Activated T-helper 1 cell treated with anti-CD3 and anti-CD28 coated beads, Interleukin-12 subunit alpha, Interleukin-12 subunit beta, Interleukin-2, Interleukin-4 antibody, amounts not matched to agents 30 ng/mL and 10 ng/mL and 1 ng/mL, durations not matched to agents 14 hours and 24 hours and 36 hours (primary cell): ENCODE measurements around the gene POC1B. TPM values are rescaled to one million over a fixed set of nuclear protein-coding genes. Genes with fewer than 3 reads are reported as not detected.

Experiments
- DNase-seq: peaks from one replicate; pipeline ENCODE4 v3.0.0; 2021; ENCODE audit warnings: low spot score
- H3K27ac Mint-ChIP-seq: one replicate; pipeline ENCODE4 v1.8.0; 2021; ENCODE audit warnings: mild to moderate bottlenecking, mixed read lengths
- H3K27me3 Mint-ChIP-seq: one replicate; pipeline ENCODE4 v1.8.0; 2022; ENCODE audit warnings: mild to moderate bottlenecking, moderate library complexity, mixed read lengths; ENCODE audit not compliant: insufficient read depth
- H3K36me3 Mint-ChIP-seq: one replicate; pipeline ENCODE4 v1.8.0; 2021; ENCODE audit warnings: low read depth, mixed read lengths
- H3K4me1 Mint-ChIP-seq: one replicate; pipeline ENCODE4 v1.8.0; 2021; ENCODE audit warnings: low read depth, mixed read lengths
- H3K4me3 Mint-ChIP-seq: one replicate; pipeline ENCODE4 v1.8.0; 2021; ENCODE audit warnings: mild to moderate bottlenecking, moderate library complexity, mixed read lengths
- H3K9me3 Mint-ChIP-seq: one replicate; pipeline ENCODE4 v1.8.0; 2021; ENCODE audit warnings: mixed read lengths
- intact Hi-C: fragments of 100-400 bp; cut with micrococcal nuclease; formaldehyde crosslinking; loops from one replicate; pipeline ENCODE4 v1.15.1; 2024
- total RNA-seq: library from RNA; stranded (reverse); gene quantifications from 2 replicates; pipeline ENCODE4 v1.2.3, GENCODE V29; 2022

Gene POC1B
- total RNA-seq, 1 donor from 2014 or later = 22.0 TPM

DNA sequence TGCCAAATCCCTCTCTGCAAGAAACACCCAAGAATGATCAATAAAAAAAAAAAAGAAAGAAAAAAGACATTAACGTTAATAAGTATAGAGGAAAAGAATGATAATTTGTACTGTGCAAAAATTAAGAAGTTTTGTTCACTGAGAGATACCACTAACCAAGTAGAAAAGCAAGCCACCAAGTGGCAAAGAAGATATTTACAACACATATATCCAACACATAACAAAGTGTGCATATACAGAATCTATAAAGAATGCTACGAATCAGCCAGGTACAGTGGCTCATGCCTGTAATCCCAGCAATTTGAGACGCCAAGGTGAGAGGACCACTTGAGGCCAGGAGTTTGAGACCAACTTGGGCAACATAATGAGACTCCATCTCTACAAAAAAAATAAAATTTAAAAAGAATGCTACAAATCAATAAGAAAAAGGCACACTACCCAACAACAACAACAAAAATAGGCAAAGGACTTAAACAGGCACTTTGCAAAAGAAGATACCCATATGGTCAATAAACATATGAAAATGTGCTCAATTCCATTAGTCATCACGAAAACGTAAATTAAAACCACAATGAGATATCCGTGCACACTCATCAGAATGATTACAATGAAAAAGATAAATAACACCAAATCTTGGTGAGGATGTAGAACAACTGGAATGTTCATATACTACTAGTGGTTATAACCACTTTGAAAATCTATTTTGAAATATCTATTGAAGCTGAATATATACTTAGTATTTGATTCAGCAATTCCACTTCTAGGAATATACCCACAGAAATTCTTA is 21.1 kb downstream of the POC1B start:
- no peak for DNase-seq
- peaks cover 15% of the 10 kb centered on the region for H3K4me1 Mint-ChIP-seq
- peaks cover 21% of the 10 kb centered on the region for H3K36me3 Mint-ChIP-seq
- no peaks in the 10 kb centered on the region for H3K9me3 Mint-ChIP-seq
- intact Hi-C loops = no loop called here
- H3K4me3 Mint-ChIP-seq = no peak overlapping the region
- H3K27me3 Mint-ChIP-seq = no peaks in the 10 kb centered on the region
- no peak overlapping the region for H3K27ac Mint-ChIP-seq

- Mint-ChIP-seq H3K9me3 (no peaks in the 10 kb centered on the region), H3K27ac (no peak overlapping the region)
Measured at GRCh38 chr12:89501793-89502192, 24.1 kb downstream of the POC1B start.

DNA sequence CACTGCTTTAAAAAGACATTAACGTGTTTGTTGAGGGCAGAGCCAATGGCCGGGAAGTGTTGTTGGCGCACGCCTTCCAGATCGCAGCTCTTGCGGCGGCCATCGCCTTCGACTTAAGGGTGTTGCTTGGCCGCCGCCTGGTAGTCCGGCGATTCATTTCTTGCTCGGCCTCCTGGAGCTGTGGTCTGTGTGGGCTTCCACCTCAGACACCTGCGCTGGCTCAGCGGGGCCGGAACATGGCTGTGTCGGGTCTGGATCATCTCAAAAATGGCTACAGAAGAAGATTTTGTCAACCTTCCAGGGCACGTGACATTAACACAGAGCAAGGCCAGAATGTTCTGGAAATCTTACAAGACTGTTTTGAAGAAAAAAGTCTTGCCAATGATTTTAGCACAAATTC is 26.0 kb downstream of the POC1B start:
- H3K27me3 Mint-ChIP-seq = no peaks in the 10 kb centered on the region
- H3K27ac Mint-ChIP-seq = no peak overlapping the region
- H3K4me3 Mint-ChIP-seq = no peak overlapping the region
- no peak for DNase-seq
- peaks cover 11% of the 10 kb centered on the region for H3K4me1 Mint-ChIP-seq
- intact Hi-C loops = loop anchor here (10.0 kb wide), 1 partner anchor 1205 kb away; no protein-coding TSS in a partner anchor
- peaks cover 31% of the 10 kb centered on the region for H3K36me3 Mint-ChIP-seq
- H3K9me3 Mint-ChIP-seq = no peaks in the 10 kb centered on the region

More at GRCh38 chr12:89501793-89502192, 24.1 kb downstream of the POC1B start:
- H3K4me3 Mint-ChIP-seq = no peak overlapping the region
- H3K4me1 Mint-ChIP-seq = peaks cover 15% of the 10 kb centered on the region
- no peaks in the 10 kb centered on the region for H3K27me3 Mint-ChIP-seq
- H3K36me3 Mint-ChIP-seq = peaks cover 30% of the 10 kb centered on the region
- intact Hi-C loops = no loop called here
- DNase-seq = no peak

DNA sequence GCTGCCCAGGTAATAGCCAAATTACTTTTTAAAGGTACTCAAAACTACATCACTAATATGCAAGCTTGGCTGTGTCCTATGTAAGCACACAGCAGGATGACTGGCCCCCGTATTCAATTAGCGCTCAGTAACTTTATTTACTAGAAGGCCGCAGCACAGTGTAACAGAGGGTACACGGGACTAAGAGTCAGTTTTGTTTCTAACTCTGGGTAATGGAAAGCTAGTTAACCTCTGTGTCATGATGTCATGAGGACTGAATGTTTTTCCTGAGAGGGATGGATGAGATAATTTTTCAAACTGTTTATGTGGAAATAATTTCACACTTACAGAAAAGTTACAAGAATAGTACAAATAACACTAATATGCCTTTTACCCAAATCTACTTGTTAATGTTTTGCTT is 28.4 kb downstream of the POC1B start:
- Mint-ChIP-seq H3K4me3 (no peak overlapping the region), H3K27me3 (no peaks in the 10 kb centered on the region), H3K4me1 (peaks cover 34% of the 10 kb centered on the region), H3K9me3 (no peaks in the 10 kb centered on the region), H3K27ac (no peak overlapping the region), H3K36me3 (peaks cover 44% of the 10 kb centered on the region)
- DNase-seq = no peak
- intact Hi-C loops = loop anchor here (10.0 kb wide), 1 partner anchor 1203 kb away; no protein-coding TSS in a partner anchor

- H3K27ac Mint-ChIP-seq = no peak overlapping the region
- no peaks in the 10 kb centered on the region for H3K9me3 Mint-ChIP-seq
- H3K4me3 Mint-ChIP-seq = no peak overlapping the region
- H3K27me3 Mint-ChIP-seq = no peaks in the 10 kb centered on the region
- no peak for DNase-seq
- intact Hi-C loops = loop anchor here (10.0 kb wide), 1 partner anchor 1202 kb away; no protein-coding TSS in a partner anchor
- peaks cover 34% of the 10 kb centered on the region for H3K4me1 Mint-ChIP-seq
- H3K36me3 Mint-ChIP-seq = peaks cover 40% of the 10 kb centered on the region
Measured at GRCh38 chr12:89497005-89497404, 28.8 kb downstream of the POC1B start.

- Mint-ChIP-seq H3K36me3 (peaks cover 34% of the 10 kb centered on the region), H3K9me3 (no peaks in the 10 kb centered on the region), H3K4me3 (peak overlapping the region; percentile 50), H3K27ac (peak overlapping the region; percentile 92), H3K4me1 (peaks cover 34% of the 10 kb centered on the region), H3K27me3 (no peaks in the 10 kb centered on the region)
- peak; percentile 16 for DNase-seq
- intact Hi-C loops = loop anchor here (1.0 to 10.0 kb wide), 10 partner anchors 22 to 1200 kb away; partner anchors contain the start of gene GALNT4
Measured at GRCh38 chr12:89494411-89495231, 31.2 kb downstream of the POC1B start.

DNA sequence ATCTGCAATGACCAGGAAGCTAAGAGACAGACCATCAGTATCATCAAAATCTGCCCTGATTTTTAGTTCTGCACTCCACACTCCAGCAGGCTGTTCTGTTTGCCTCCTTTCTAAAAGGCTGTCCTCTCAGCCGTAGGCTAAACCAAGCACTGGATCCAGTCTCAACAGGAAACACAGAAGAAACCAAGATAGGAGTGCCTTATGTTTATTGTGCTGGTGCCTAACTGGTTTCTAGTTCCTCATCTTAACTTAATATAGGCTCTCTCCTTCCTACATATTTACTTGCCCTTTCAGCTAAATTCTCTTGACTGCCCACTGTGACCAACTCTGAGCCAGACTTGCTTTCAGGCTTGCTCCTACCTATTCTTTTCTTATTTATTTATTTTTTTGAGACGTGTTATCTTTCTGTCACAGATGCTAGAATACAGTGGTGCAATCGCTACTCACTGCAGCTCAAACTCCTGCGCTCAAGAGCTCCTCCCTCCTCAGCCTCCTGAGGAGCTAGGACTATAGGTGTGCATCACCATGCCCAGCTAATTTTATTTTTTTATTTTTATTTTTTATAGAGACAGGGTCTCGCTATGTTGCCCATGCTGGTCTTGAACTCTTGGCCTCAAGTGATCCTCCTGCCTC is 32.1 kb downstream of the POC1B start:
- Mint-ChIP-seq H3K36me3 (peaks cover 30% of the 10 kb centered on the region), H3K4me3 (no peak overlapping the region), H3K9me3 (no peaks in the 10 kb centered on the region), H3K27me3 (no peaks in the 10 kb centered on the region), H3K4me1 (peaks cover 34% of the 10 kb centered on the region), H3K27ac (peak overlapping the region; percentile 92)
- no peak for DNase-seq
- intact Hi-C loops = loop anchor here (1.0 to 10.0 kb wide), 5 partner anchors 21 to 1199 kb away; no protein-coding TSS in a partner anchor

DNA sequence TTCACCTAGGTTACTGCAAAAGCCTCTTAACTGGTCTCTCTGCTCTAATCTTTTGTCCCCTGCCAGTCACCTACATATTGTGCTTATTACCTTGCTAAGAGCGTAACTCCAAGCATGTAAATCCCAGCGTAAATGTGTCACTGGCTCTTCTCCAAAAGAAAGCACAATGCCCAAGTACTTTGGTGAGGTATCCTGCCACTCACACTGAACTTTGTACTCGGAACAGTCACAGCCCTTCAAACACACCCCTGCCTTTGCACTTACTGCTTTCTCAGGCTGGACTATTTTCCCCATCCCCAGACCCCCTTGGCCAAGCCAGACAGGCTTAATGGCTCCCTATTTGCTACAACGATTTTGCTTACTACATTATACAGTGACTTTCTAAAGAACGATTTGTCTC is 33.0 kb downstream of the POC1B start:
- Mint-ChIP-seq H3K4me3 (no peak overlapping the region), H3K27ac (no peak overlapping the region), H3K9me3 (no peaks in the 10 kb centered on the region), H3K4me1 (peaks cover 34% of the 10 kb centered on the region), H3K27me3 (no peaks in the 10 kb centered on the region), H3K36me3 (peaks cover 31% of the 10 kb centered on the region)
- intact Hi-C loops = loop anchor here (10.0 kb wide), 1 partner anchor 1198 kb away; no protein-coding TSS in a partner anchor
- DNase-seq = no peak

GRCh38 chr12:89490922-89491321 is 34.9 kb downstream of the POC1B start:
- no peak for DNase-seq
- peaks cover 34% of the 10 kb centered on the region for H3K36me3 Mint-ChIP-seq

GRCh38 chr12:89486264-89486663 is 39.6 kb downstream of the POC1B start:
- no peak overlapping the region for H3K27ac Mint-ChIP-seq
- H3K4me1 Mint-ChIP-seq = peaks cover 3% of the 10 kb centered on the region
- no peak overlapping the region for H3K4me3 Mint-ChIP-seq
- no peaks in the 10 kb centered on the region for H3K27me3 Mint-ChIP-seq
- no peaks in the 10 kb centered on the region for H3K9me3 Mint-ChIP-seq
- peaks cover 24% of the 10 kb centered on the region for H3K36me3 Mint-ChIP-seq
- DNase-seq = no peak
- intact Hi-C loops = no loop called here

More at GRCh38 chr12:89490922-89491321, 34.9 kb downstream of the POC1B start:
- H3K4me1 Mint-ChIP-seq = peaks cover 33% of the 10 kb centered on the region
- H3K9me3 Mint-ChIP-seq = no peaks in the 10 kb centered on the region
- H3K27ac Mint-ChIP-seq = no peak overlapping the region
- H3K27me3 Mint-ChIP-seq = no peaks in the 10 kb centered on the region
- no peak overlapping the region for H3K4me3 Mint-ChIP-seq
- intact Hi-C loops = loop anchor here (10.0 kb wide), 1 partner anchor 1196 kb away; no protein-coding TSS in a partner anchor

- Mint-ChIP-seq H3K27me3 (no peaks in the 10 kb centered on the region), H3K27ac (no peak overlapping the region), H3K4me1 (peaks cover 3% of the 10 kb centered on the region), H3K36me3 (peaks cover 24% of the 10 kb centered on the region), H3K9me3 (no peaks in the 10 kb centered on the region), H3K4me3 (no peak overlapping the region)
- intact Hi-C loops = no loop called here
- no peak for DNase-seq
Measured at GRCh38 chr12:89484470-89484869, 41.4 kb downstream of the POC1B start.

- Mint-ChIP-seq H3K4me3 (no peak overlapping the region), H3K36me3 (peaks cover 22% of the 10 kb centered on the region), H3K9me3 (no peaks in the 10 kb centered on the region), H3K27me3 (no peaks in the 10 kb centered on the region), H3K27ac (no peak overlapping the region), H3K4me1 (peaks cover 22% of the 10 kb centered on the region)
- no peak for DNase-seq
- intact Hi-C loops = no loop called here
Measured at GRCh38 chr12:89481213-89481914, 44.5 kb downstream of the POC1B start.
